GM18498 (cell line): Measurements from ENCODE around the gene CDT1.

ENCODE experiments used
- ATAC-seq: cut with Tn5 transposase; IDR thresholded peaks from one replicate; pipeline ENCODE4 v1.9.1; 2021; ENCODE audit warnings: mild to moderate bottlenecking, moderate library complexity; ENCODE audit not compliant: unreplicated experiment

Gene CDT1

GRCh38 chr16:88854306-88855111 lies 50.9 kb downstream of the CDT1 start:
- ATAC-seq: no peak

DNA sequence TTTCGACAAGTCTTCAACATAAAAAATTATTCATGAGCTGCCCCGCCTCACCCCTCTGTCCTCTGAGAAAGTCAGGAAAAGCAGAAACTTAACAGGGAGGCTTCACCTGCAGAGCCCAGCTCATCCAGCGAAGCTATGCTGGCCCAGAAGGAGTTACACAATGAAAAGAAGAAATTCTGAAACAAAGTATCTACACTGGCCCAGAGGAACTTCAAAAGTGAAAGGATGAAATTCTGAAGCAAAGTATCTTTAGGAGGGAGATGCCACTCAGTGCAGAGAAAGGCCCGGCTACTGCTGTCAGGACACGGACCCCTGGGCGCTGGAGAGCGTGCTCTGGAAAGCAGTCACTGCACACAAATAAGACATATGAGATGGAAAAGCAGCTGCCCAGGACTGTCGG lies 51.6 kb downstream of the CDT1 start:
- ATAC-seq: no peak

GRCh38 chr16:88855736-88856121 lies 52.1 kb downstream of the CDT1 start:
- ATAC-seq: no peak

- ATAC-seq: no peak
Measured at GRCh38 chr16:88856122-88856827, 52.7 kb downstream of the CDT1 start.

DNA sequence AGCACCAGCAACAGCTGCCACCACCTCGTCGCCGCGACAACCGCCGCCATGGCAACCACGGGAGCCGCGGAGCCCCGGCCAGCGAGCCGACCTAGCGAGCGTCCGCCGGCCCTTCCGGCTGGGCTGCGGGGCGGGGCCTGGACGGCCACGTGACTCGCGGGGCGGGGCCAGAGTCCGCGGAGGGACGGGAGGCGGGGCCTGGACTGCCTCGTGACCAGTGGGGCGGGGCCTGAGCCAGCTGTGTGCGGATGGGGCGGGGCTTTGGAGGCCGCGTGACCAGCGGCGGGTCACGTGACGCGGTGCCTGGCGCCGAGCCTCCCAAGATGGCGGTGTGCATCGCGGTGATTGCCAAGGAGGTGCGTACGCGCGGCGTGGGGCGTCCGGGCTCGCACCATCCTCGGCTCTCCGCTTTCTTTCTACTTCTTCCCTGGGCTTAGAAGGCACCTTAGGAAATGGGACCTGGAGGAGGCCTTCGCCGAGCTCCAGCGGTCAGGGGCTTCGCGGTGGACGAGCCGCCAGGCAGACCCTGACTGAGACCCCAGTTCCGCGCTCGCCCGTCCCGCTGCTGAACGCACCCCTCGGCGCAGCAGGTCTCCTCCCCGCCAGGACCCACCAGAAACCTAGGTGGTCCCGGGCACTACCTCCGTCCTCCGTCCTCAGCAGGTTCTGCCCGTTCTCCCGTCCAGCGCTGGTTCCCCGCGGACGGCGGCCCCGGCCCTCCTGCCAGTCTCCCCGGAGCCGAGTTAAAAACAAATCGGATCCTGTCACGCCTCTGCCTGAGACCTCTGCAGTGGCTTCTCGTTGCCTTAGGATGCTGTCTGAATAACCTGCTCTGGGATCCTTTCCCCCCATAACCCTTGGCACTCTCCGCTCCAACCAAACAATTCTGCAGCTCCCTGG lies 53.5 kb downstream of the CDT1 start, which contains the start of the genes GALNS and TRAPPC2L:
Gene GALNS, minus strand, starts transcription at position 120 of the 900 bp plus-strand sequence. Its CDS starts 70 bp downstream, at position 50.
Gene TRAPPC2L, plus strand, starts transcription at position 300 of the 900 bp plus-strand sequence. Its CDS starts 24 bp downstream, at position 324.
- peak; percentile 83 for ATAC-seq

DNA sequence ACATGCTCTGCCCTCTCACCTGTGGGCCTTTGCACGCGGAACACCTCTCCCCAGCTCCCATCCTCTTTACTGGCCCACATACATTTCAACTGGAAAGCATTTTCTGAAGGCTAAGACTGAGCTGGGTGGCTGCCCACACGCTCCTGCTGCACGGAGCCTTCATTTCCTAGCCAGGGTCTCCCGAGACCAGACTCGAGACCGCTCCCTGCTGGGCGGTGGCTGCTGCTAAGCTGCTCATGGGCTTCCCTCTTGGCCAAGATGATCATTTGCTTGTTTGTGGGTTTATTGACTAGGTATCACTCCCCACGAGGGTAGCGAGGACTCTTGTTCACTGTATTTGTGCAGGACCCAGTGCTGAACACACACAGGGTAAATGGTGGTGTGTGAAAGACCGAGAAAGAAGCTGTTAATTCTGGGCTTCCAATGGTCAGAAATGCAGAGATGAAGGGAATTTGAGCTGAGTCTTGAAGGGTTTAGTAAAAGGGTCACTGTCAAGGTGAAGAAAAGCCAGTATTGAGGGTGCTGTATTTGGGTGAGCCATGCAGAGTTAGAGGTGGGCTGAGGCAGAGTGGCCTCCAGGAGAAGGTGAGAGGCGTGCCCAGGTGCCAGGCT lies 54.2 kb downstream of the CDT1 start:
- peak; percentile 43 for ATAC-seq
